ENCODE measurements around the gene SLC1A4. TPM values are rescaled to one million over a fixed set of nuclear protein-coding genes. Genes with fewer than 3 reads are reported as not detected.
A peak's percentile ranks its signal among the peaks of the same experiment; 100 is the strongest.
"Not testable (repeated sequence)": the region's sequence is repeated elsewhere in the genome, so short reads cannot be mapped to it uniquely, and the experiment has no call there.

The SLC1A4 gene
- total RNA-seq, 4 donors from 2014 or later: 5.9 to 18.7 (median 9.1) TPM

DNA sequence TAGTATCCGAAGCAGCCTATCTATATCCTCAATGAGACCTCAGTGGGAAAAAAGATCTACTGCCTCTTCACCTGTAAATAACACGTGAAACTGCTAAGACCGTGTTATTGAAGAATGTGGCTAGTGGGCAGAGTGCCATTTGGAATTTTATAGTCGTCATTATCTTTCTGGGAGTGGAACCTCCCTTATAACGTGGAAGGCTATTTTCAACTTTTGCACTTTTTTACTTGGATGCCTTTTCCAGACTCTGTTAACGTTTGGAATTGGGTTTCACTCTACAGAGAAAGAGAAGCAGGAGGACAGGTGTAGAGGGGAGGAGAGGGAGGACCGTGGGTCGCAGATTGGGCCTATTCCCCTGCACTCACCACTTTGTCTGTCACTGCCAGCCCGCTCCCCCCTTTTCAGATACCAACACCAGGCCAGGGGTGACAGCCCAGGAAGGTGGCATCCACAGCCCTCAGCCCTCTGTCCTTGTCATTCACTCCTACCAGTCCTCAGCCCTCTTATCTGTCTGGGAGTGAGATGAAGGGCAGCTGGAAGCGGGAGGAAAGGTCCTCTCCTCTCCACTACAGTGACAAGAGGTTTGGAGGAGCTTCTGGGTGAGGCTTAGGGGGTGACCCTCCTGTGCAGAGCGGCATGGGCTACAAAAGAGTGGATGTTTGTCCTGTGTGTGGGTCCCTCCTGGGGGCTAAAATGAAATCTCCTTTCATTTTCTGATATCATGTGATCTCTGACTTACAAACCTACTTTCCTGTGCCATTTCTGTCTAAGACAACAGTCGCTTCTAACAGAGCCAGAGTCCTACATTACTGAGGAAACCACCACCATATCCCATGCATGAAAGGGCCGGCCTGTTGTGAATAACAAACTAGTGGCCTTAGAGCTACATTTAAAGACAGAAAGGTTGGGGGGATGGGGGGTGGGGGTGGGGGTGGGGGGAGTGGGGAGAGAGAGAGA is 43.1 kb downstream of the SLC1A4 start:
- H3K27ac ChIP-seq: peak overlapping the region; percentile 67 to 92 (median 86)
- peak; percentile 25 for DNase-seq

GRCh38 chr2:65033178-65033577 is 44.0 kb downstream of the SLC1A4 start:
- WGBS, 2 donors (ENCODE audit: low coverage in 1 of 2): 68 to 82% methylated on average over 4 of the region's 4 CpGs
- Histone ChIP-seq H3K36me3 (no peaks in the 10 kb centered on the region), H3K4me1 (peaks cover 4 to 55% (median 18%) of the 10 kb centered on the region in 4 donors), H3K27ac (peak overlapping the region; percentile 67 to 92 (median 86)), H3K27me3 (no peaks in the 10 kb centered on the region), H3K4me3 (no peak overlapping the region), H3K9me3 (no peaks in the 10 kb centered on the region)
- intact Hi-C loops (cut with DNase I; ENCODE audit: low total_unique reads) (no loop called here), in situ Hi-C loops (cut with MboI; ENCODE audit: low pct_ligation_motif_present in 1 of 4, low pct_unique_long_range_greater_than_20kb in 1 of 4, low sequenced_read_pairs in 3 of 4) (loop anchor here in 1 of 4 donors (25.0 kb wide), 1 partner anchor 396 kb away; no protein-coding TSS in a partner anchor)
- DNase-seq: no peak
- TF ChIP-seq EP300 (IDR thresholded peaks at IDR 0.05; ENCODE audit: low read depth) (no peak), CTCF (IDR thresholded peaks at IDR 0.05) (peak in 2 of 5 experiments; percentile 21 to 23)

More for the DNA sequence above, 43.1 kb downstream of the SLC1A4 start:
- WGBS, 2 donors (ENCODE audit: low coverage in 1 of 2): 16 to 36% methylated on average over 5 to 13 of the region's 13 CpGs
- no peaks in the 10 kb centered on the region for H3K27me3 ChIP-seq
- peak overlapping the region in 2 of 4 donors; percentile 14 for H3K4me3 ChIP-seq
- no peaks in the 10 kb centered on the region for H3K9me3 ChIP-seq
- H3K36me3 ChIP-seq: no peaks in the 10 kb centered on the region
- in situ Hi-C loops (cut with MboI; ENCODE audit: low pct_ligation_motif_present in 1 of 4, low pct_unique_long_range_greater_than_20kb in 1 of 4, low sequenced_read_pairs in 3 of 4): loop anchor here in 1 of 4 donors (25.0 kb wide), 1 partner anchor 395 kb away; no protein-coding TSS in a partner anchor
- H3K4me1 ChIP-seq: peaks cover 4 to 56% (median 18%) of the 10 kb centered on the region in 4 donors
- TF ChIP-seq POLR2AphosphoS5 (IDR thresholded peaks at IDR 0.05) (peak in 1 of 3 donors; percentile 5), POLR2A (IDR thresholded peaks at IDR 0.05) (no peak), CTCF (IDR thresholded peaks at IDR 0.05) (no peak), EP300 (IDR thresholded peaks at IDR 0.05; ENCODE audit: low read depth) (no peak)
- intact Hi-C loops (cut with DNase I; ENCODE audit: low total_unique reads): no loop called here

DNA sequence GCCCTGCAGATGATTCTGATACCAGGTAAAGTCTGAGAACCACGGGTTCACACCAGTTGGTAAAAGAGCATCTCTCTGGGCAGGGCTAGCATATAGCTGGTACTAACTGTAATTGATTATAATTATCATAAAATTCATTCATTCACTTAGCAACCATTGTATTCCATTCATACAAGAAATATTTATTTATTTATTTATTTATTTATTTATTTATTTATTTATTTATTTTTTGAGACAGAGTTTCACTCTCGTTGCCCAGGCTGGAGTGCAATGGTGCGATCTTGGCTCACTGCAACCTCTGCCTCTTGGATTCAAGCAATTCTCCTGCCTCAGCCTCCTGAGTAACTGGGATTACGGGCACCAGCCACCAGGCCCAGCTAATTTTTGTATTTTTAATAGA is 44.5 kb downstream of the SLC1A4 start:
- Histone ChIP-seq H3K27ac (peak overlapping the region in 3 of 4 donors; percentile 84 to 92 (median 88)), H3K4me1 (peaks cover 4 to 50% (median 16%) of the 10 kb centered on the region in 4 donors)
- in situ Hi-C loops (cut with MboI; ENCODE audit: low pct_ligation_motif_present in 1 of 4, low pct_unique_long_range_greater_than_20kb in 1 of 4, low sequenced_read_pairs in 3 of 4): loop anchor here in 1 of 4 donors (25.0 kb wide), 1 partner anchor 396 kb away; no protein-coding TSS in a partner anchor
- H3K4me3 ChIP-seq; H3K27me3 ChIP-seq; H3K9me3 ChIP-seq; H3K36me3 ChIP-seq; DNase-seq; intact Hi-C loops (cut with DNase I; ENCODE audit: low total_unique reads): not testable (repeated sequence)
- 94 to 100% methylated on average over 1 to 4 of the region's 4 CpGs for WGBS, 2 donors (ENCODE audit: low coverage in 1 of 2)

DNA sequence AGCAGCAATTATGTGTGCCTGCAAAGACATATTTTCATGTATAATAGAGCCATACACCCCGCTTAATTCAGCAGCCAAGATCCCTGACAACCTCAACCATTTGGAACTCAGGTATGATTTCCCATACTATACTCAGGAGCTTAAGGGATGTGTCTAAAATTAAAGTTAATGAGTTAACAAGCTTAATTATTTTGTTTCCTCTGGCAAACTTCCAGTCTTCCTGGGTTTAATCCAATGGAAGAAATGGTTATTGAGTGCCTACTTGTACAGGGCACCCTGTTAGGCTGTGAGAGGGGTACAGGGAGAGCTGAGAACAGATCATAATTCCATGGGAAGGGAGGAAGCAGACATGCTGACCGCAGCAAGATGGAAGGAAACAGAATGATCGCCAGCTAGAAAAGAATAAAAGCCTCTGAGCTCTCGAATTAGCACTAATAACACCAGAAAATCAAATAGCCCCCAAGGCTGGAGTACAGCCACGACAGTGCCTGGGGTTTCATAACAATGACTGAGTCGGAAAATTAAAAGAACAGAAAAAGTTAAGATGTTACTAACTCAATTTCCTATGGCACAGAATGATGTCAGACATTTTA is 46.2 kb downstream of the SLC1A4 start:
- Histone ChIP-seq H3K27me3 (no peaks in the 10 kb centered on the region), H3K4me3 (no peak overlapping the region), H3K27ac (no peak overlapping the region), H3K4me1 (peaks cover 7 to 40% (median 10%) of the 10 kb centered on the region in 4 donors), H3K36me3 (no peaks in the 10 kb centered on the region), H3K9me3 (no peaks in the 10 kb centered on the region)
- no peak for DNase-seq
- in situ Hi-C loops (cut with MboI; ENCODE audit: low pct_ligation_motif_present in 1 of 4, low pct_unique_long_range_greater_than_20kb in 1 of 4, low sequenced_read_pairs in 3 of 4) (loop anchor here in 3 of 4 donors (5.0 to 25.0 kb wide), 2 partner anchors 118 to 398 kb away; no protein-coding TSS in a partner anchor), intact Hi-C loops (cut with DNase I; ENCODE audit: low total_unique reads) (no loop called here)
- 81% methylated on average over 4 to 6 of the region's 6 CpGs for WGBS, 2 donors (ENCODE audit: low coverage in 1 of 2)
- TF ChIP-seq POLR2AphosphoS5 (IDR thresholded peaks at IDR 0.05): no peak
- no peak for TF ChIP-seq POLR2A (IDR thresholded peaks at IDR 0.05)
- TF ChIP-seq EP300 (IDR thresholded peaks at IDR 0.05; ENCODE audit: low read depth): no peak
- no peak for TF ChIP-seq CTCF (IDR thresholded peaks at IDR 0.05)

Data from transverse colon (tissue), 4 donors.